GM21717 (cell line): ENCODE measurements around the gene SLC27A5.

Experiments
- ATAC-seq: cut with Tn5 transposase; IDR thresholded peaks from one replicate; pipeline ENCODE4 v1.9.1; 2021; ENCODE audit warnings: mild to moderate bottlenecking, moderate library complexity; ENCODE audit not compliant: unreplicated experiment

The SLC27A5 gene, protein sequence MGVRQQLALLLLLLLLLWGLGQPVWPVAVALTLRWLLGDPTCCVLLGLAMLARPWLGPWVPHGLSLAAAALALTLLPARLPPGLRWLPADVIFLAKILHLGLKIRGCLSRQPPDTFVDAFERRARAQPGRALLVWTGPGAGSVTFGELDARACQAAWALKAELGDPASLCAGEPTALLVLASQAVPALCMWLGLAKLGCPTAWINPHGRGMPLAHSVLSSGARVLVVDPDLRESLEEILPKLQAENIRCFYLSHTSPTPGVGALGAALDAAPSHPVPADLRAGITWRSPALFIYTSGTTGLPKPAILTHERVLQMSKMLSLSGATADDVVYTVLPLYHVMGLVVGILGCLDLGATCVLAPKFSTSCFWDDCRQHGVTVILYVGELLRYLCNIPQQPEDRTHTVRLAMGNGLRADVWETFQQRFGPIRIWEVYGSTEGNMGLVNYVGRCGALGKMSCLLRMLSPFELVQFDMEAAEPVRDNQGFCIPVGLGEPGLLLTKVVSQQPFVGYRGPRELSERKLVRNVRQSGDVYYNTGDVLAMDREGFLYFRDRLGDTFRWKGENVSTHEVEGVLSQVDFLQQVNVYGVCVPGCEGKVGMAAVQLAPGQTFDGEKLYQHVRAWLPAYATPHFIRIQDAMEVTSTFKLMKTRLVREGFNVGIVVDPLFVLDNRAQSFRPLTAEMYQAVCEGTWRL

GRCh38 chr19:58511353-58512208 is at the start of gene SLC27A5:
TSS of gene SLC27A5 (minus strand) at chr19:58511992. CDS start at chr19:58511955, 37 bp downstream.
- no peak for ATAC-seq

DNA sequence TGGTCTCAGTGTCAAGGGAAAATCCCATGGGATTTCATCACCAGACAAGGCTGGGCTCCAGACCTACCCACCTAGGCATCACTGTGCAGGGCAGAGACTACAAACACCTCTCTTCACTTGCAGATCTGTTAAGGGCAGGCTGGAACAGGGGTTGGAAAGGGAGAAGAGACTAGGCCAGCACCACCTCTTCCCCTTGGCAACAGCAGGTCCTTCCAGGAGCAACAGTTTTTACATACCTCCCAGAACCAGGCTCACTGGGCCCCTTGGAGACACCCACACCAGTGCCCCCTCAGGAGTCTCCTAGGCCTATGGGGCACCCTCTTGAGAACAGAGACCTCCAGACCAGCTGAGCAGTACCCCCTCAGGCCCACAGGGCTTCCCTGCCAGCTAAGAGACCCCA is 49.1 kb upstream of the SLC27A5 start:
- ATAC-seq = no peak

- ATAC-seq = no peak
These were observed 48.5 kb upstream of the SLC27A5 start for GRCh38 chr19:58560007-58560887.

DNA sequence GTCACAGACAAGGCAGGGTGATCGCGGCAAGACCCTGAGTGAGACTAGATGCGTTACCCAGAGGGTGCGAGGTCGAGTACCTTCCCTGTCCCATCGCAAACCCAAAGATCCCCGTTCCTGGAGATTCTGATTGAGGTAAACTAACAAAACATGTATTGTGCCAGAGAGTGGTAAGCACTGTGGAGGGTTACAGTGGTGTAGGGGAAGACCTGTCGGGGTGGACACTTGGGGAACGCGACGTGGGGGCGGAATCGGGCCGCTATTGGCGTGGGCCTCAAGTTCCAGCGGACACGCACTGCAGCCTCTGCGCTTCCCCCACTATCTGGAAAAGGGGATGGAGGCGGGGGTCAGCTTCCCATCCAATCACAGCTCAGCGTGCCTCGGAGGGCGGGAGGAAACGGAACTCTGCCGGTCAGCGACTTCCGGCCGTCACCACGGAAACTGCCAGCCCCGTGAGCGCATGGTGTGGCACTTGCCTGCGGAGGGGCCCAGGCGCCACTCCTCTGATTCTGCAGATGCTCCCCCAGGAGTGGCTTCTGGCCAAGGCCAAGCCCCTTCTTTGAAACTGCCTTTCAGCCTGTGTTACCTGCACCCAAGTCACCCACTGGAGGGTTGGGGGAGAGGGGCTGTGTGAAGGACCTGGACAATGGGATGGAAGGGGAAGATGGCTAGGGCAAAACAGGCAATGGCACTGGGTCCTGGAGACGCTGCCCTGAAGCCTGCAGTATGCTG is 47.6 kb upstream of the SLC27A5 start:
- no peak for ATAC-seq

DNA sequence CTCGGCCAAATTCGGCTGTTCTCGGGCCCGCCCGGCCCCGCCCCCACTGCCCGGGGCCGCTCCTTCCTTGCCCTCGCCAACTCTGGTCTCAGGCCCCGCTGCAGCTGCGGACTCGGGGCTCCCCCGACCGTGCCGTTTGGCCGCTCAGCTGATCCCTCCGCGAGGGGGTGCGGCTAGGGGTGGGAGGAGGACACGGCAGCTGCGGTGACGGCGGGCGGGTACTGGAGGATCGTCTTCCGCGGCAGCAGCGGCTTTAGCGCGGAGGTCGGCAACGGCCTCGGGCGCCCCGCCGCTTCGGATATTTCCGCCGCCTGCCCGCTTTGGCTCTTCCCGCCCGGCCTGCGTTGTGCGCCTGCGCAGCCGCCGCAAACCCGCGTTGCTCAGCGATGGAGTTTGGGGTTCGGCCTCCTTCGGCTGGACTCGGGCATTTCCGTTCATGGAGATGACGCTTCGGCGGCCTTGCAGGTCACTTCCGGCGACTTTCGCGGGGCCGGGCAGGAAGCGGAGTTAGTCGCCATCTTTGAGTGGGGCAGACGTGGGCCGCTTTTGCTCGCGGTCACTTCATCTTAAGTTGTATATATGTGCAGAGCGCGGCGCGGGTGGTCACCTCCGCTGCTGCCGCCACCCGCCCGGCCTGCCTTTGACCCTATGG is 47.0 kb upstream of the SLC27A5 start:
- ATAC-seq = peak; percentile 44

DNA sequence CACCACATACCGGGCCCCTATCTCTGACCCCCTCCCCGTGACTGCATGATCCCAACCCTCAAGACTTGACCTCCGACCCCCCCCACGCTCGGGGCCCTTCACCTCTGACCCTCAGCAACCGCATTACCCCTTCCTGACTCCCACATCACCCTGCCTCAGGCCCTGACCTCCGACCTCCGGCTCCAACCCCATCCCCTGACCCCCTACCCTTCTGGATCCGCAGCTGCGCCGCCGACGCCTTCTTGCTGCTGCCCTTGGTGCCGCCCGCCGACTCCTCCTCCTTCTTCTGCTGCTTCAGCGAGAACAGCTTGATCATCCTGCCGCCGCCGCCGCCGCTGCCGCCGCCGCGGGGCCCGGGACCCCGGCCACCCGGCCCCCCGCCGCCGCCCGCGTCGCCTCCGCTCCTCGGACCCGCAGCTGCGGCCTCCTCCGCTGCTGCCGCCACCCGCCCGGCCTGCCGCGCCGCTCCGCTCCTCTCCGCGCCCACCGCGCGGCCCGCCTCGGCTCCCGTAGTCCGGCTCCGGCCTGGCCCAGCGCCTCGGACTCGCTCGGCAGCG is 46.4 kb upstream of the SLC27A5 start, which contains the start of gene UBE2M:
Gene UBE2M, minus strand, starts transcription at position 546 of the 557 bp plus-strand sequence. Its CDS starts 230 bp downstream, at position 316.
- ATAC-seq = no peak

DNA sequence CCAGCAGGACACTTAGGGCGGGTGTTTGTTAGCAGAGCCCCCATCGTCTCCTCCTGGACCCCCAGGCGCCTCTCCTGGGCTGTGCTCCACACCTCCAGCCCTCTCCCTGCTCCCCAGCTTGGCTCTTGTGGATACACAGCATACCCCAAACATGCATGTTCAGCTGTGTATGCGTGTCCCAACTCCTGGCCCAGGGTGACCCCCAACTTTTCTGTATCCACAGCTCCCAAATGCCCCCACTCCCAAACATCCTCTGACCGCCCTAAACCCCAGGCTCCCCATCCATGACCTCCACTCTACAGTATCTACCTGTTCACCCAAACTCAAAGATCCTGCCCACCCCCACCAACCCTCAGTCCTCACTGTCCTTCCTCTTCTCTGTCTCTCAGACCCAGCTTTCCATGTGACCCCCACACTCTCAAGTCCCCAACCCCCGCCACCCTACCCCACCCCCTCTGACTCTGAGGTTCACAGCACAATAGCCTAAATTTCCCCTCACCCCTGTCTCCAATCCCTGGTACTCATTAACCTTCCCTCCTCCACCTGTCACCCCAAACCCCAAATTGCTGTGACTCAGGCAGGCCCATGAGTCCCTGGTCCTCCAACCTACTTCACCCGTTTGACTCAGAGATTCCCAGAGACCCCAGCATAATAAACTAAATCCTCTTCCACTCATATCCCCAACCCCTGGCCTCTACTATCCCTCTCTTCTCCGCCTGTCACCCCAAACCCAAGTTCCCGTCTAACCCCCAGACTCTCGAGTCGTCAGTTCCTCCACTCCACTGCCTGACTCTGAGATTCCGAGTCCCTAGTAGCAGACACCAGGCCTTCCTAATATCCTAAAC is 45.7 kb upstream of the SLC27A5 start:
- ATAC-seq = no peak

- ATAC-seq = no peak
These were observed 44.9 kb upstream of the SLC27A5 start for GRCh38 chr19:58556622-58557220.

GRCh38 chr19:58555920-58556621 is 44.3 kb upstream of the SLC27A5 start:
- no peak for ATAC-seq

- ATAC-seq = no peak
These were observed 43.6 kb upstream of the SLC27A5 start for GRCh38 chr19:58555369-58555885.

DNA sequence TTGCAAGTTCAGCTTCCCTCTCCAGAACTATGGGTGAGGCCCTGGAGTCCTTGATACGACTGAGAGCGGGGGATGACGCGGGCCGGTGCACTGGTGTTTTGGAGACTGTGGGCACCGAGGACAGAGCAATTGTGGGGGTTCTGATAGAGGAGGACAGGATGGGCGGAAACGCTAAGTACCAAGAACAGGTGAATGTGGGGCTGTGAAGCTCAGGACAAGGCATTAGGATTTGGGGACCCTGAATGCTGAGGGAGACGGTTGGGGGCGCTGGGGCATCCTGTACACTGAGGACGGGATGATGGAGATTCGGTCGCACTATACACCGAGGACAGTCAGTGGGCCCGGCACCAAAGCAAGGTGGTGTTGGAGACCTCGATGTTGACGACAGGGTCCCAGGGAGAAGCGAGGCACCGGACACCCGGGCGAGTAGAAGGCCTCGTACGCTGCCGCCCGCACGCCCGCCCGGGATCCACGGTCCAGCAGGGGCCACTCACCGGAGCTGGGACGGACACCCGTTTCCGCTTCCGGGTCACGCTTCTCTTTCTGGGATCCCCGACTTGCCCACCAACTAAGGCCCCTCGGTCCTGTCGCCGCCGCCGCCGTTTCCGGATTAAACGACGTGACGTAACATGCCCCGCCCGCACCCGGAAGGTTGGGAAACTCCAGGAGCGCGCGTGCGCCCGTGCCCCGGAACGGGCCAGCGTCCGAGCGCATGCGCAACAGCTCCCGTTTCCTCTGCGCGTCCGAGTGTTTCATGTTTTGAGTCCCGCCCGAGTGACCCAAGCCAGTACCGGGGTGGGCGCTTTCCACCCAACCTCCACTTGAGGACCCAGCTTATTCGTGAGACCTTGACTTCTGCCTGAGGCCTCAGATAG is 42.9 kb upstream of the SLC27A5 start, which contains the start of gene CHMP2A:
Gene CHMP2A, minus strand, starts transcription at position 612 of the 875 bp plus-strand sequence. CDS start 893 bp downstream, outside the sequence.
- ATAC-seq = peak; percentile 17

GRCh38 chr19:58553799-58554493 is 42.2 kb upstream of the SLC27A5 start:
- ATAC-seq = no peak

DNA sequence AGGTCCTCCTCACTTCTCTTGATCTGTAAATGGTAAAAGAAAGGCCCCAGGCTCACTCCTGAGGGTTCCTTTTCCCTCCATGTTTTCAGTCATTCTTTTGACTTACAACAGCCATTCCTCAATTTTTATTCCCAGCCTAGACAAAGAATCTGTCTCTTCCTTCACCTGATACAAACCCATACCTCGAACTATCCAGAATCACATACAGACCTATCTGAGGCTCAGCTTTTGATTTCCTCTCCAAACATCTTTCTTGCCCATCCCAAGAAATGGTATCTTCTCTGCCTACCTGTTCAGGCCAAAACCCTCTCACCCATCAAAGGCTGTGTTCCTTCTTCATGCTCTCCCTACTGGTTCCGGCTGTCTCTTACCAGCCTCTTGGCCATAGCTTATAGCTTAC is 40.9 kb upstream of the SLC27A5 start:
- ATAC-seq = no peak

DNA sequence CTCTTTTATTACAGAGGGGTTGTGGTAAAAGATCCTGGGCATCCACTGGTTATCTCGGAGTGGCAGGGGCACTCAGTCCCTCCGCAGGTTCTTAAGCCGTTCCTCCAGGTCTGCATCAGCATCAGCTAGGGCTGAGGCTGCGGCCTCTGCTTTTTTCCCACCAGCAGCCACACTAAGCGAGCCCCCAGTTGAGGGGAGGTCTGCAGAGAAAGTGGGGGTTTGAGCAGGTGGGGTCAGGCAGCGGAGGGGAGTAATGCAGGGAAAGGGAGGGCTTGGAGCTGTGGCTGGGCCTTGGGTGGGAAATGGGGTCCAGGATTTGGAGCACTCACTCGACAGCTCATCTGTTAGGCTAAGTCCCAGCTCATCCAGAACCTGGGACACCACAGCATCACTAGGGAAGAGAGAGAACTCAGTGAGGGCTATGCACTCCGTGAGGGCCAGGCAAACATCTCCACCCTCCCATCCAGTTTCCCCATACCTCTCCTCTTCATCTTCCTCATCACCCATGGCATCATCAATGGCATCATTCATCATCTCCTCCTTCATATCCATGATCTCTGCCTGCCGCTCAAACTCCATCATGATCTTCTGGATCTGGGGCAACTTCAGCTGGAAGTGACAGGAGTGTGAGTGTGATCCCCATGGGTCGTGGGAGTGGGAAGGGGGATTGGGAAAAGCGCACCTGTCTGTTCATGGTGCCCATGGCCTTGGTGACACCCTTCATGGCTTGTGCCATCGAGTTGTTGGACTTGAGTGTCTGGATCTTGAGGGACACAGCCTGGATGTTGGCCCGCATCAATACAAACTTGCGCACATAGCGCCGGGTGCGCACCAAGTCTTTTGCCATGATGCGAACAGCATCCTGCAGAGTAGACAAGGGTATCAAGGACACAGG is 40.0 kb upstream of the SLC27A5 start:
- ATAC-seq = no peak
